Fibroblast of the aortic adventitia (primary cell): ENCODE results near the gene EML2. TPM values are rescaled to one million over a fixed set of nuclear protein-coding genes. Genes with fewer than 3 reads are reported as not detected.

ENCODE experiments used
- DNase-seq: peaks from one replicate; pipeline ENCODE4 v3.0.0-alpha.2; 2010; ENCODE audit warnings: low read depth
- H3K4me3 ChIP-seq: 2 replicates; pipeline ENCODE4 v1.5.1; 2011; ENCODE audit warnings: low read depth, mild to moderate bottlenecking, control low read depth, low read length, moderate library complexity
- CTCF ChIP-seq: IDR thresholded peaks from 2 replicates; pipeline ENCODE4 v1.5.1; 2011; ENCODE audit warnings: mild to moderate bottlenecking, low read length, control low read depth, inconsistent platforms; ENCODE audit not compliant: insufficient read depth
- total RNA-seq: library from RNA; depleted of rRNA; stranded (reverse); fragments of >200 nt; gene quantifications from 2 replicates; pipeline ENCODE4 v1.2.3, GENCODE V29; 2012; ENCODE audit warnings: low replicate concordance

Gene EML2
- total RNA-seq, 1 donor: 9.9 TPM

GRCh38 chr19:45641274-45642105 lies 2.3 kb upstream of the EML2 start:
- peak; percentile 63 for DNase-seq
- no peak for TF ChIP-seq CTCF
- peak overlapping the region; percentile 51 for H3K4me3 ChIP-seq

GRCh38 chr19:45640849-45641273 lies 1.7 kb upstream of the EML2 start:
- no peak overlapping the region for H3K4me3 ChIP-seq
- no peak for TF ChIP-seq CTCF
- DNase-seq: no peak

- DNase-seq: peak; percentile 32
- H3K4me3 ChIP-seq: peak overlapping the region; percentile 77
- no peak for TF ChIP-seq CTCF
These were observed 1.1 kb downstream of the EML2 start for GRCh38 chr19:45637890-45638667.

- no peak for TF ChIP-seq CTCF
- H3K4me3 ChIP-seq: no peak overlapping the region
- no peak for DNase-seq
These were observed 2.3 kb downstream of the EML2 start for GRCh38 chr19:45636902-45637301.

GRCh38 chr19:45636275-45636674 lies 2.9 kb downstream of the EML2 start:
- no peak for DNase-seq
- H3K4me3 ChIP-seq: no peak overlapping the region
- no peak for TF ChIP-seq CTCF

- DNase-seq: peak; percentile 94
- no peak overlapping the region for H3K4me3 ChIP-seq
- no peak for TF ChIP-seq CTCF
These were observed 6.6 kb downstream of the EML2 start for GRCh38 chr19:45632468-45633196.
